OCI-LY3 (cell line): ENCODE measurements around the gene TMEM269.

Source experiments
- H2AFZ ChIP-seq: fragments of 200-600, 300-600 bp; shearing (Covaris generic); 2 replicates; pipeline ENCODE4 v1.6.0; 2014; ENCODE audit warnings: antibody characterized with exemption, low read depth, low read length
- H3K27ac ChIP-seq: fragments of 200-600, 300-600 bp; sonication (generic); 2 replicates; pipeline ENCODE4 v1.5.1; 2014; ENCODE audit warnings: mild to moderate bottlenecking, low read length, moderate library complexity, mixed read lengths
- H3K27me3 ChIP-seq: fragments of 200-600, 300-600 bp; sonication (generic); 2 replicates; pipeline ENCODE4 v1.6.1; 2014; ENCODE audit warnings: low read depth, low read length, mixed read lengths
- H3K36me3 ChIP-seq: fragments of 200-600, 300-600 bp; sonication (generic); replicated peaks from 2 replicates; pipeline ENCODE3; 2014; ENCODE audit warnings: low read depth, low read length, mixed read lengths
- H3K4me1 ChIP-seq: fragments of 300-600, 200-600 bp; sonication (generic); 2 replicates; pipeline ENCODE4 v1.6.1; 2014; ENCODE audit warnings: low read length, mixed read lengths
- H3K4me2 ChIP-seq: fragments of 200-600, 300-600 bp; sonication (generic); 2 replicates; pipeline ENCODE4 v1.6.1; 2014; ENCODE audit warnings: low read length, mixed read lengths
- H3K4me3 ChIP-seq: fragments of 300-600, 200-600 bp; sonication (generic); 2 replicates; pipeline ENCODE4 v1.5.1; 2014; ENCODE audit warnings: antibody characterized with exemption, mild to moderate bottlenecking, low read length, moderate library complexity
- H3K79me2 ChIP-seq: fragments of 300-600, 200-600 bp; shearing (Covaris generic); 2 replicates; pipeline ENCODE4 v1.6.1; 2014; ENCODE audit warnings: mild to moderate bottlenecking, low read length, mixed read lengths
- H3K9ac ChIP-seq: fragments of 300-600, 200-600 bp; shearing (Covaris generic); 2 replicates; pipeline ENCODE4 v1.6.0; 2014; ENCODE audit warnings: mild to moderate bottlenecking, low read length, moderate library complexity
- H3K9me3 ChIP-seq: fragments of 200-600, 300-600 bp; shearing (Covaris generic); 2 replicates; pipeline ENCODE4 v1.6.1; 2014; ENCODE audit warnings: low read length, mixed read lengths; ENCODE audit not compliant: insufficient read depth
- H4K20me1 ChIP-seq: fragments of 200-600, 300-600 bp; sonication (generic); 2 replicates; pipeline ENCODE4 v1.6.1; 2016; ENCODE audit warnings: low read length, mixed read lengths; ENCODE audit not compliant: insufficient read depth
- EZH2phosphoT487 ChIP-seq: fragments of 200-600 bp; shearing (Covaris generic); IDR thresholded peaks from 2 replicates; pipeline ENCODE4 v1.6.1; 2018; ENCODE audit warnings: antibody characterized with exemption, mixed run types, low read depth
- TF ChIP-seq, protein P1 (sequence below): fragments of 200-600, 300-600 bp; sonication (generic); IDR thresholded peaks from 2 replicates; pipeline ENCODE4 v1.5.1; 2014; ENCODE audit warnings: antibody characterized with exemption, low read length, low read depth

The TMEM269 gene

DNA sequence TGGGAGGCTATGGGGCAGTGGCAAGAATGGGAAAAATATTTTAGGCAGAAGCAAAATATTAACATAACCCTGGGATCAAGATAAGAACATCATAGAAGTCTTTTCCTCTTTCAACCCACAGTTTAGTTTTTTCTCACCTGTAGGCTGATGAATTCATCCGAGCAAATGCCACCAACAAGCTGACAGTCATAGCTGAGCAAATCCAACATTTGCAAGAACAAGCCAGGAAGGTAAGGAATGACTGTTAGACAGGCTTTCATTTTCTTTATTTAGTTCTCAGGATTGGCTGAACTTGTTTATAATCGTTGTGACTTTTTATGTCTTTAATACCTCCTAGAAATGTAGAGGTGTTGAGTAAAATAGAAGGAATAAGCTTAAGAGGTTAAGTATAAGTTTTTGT, 11.4 kb upstream of the TMEM269 start:
- H3K4me1 ChIP-seq = no peaks in the 10 kb centered on the region

DNA sequence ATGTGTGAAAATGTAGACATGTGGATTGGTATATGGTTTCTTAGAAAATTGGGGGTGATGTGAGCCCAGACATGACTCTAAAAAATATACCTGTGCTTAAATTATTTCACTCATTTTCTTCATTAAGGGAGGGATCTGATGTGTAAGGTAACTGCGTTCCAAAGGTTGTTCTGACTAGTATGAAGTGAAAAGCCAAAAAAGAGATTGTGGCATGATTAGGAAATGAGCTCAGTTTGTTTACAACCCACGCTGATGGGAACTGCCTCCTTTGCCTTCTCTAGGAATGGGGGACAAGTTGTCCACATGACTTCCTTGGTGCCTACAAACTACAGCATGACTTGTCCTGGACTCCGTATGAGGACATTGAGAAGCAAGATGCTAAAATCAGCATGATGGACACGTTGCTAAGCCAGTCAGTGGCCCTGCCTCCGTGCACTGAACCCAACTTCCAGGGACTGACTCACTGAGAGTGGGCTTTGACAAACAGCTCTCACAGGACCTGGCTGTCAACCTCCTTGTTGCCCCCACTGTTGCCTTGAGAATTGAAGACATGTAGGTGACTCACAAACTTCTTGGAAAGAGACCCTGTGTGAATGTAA, 9.8 kb upstream of the TMEM269 start:
- H3K4me2 ChIP-seq = no peak overlapping the region
- TF ChIP-seq, protein P1, sequence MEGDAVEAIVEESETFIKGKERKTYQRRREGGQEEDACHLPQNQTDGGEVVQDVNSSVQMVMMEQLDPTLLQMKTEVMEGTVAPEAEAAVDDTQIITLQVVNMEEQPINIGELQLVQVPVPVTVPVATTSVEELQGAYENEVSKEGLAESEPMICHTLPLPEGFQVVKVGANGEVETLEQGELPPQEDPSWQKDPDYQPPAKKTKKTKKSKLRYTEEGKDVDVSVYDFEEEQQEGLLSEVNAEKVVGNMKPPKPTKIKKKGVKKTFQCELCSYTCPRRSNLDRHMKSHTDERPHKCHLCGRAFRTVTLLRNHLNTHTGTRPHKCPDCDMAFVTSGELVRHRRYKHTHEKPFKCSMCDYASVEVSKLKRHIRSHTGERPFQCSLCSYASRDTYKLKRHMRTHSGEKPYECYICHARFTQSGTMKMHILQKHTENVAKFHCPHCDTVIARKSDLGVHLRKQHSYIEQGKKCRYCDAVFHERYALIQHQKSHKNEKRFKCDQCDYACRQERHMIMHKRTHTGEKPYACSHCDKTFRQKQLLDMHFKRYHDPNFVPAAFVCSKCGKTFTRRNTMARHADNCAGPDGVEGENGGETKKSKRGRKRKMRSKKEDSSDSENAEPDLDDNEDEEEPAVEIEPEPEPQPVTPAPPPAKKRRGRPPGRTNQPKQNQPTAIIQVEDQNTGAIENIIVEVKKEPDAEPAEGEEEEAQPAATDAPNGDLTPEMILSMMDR = no peak
- no peak for TF ChIP-seq EZH2phosphoT487
- H3K79me2 ChIP-seq = no peaks in the 10 kb centered on the region
- no peaks in the 10 kb centered on the region for H4K20me1 ChIP-seq
- H3K27ac ChIP-seq = no peak overlapping the region
- no peaks in the 10 kb centered on the region for H3K27me3 ChIP-seq
- no peak overlapping the region for H3K4me3 ChIP-seq
- peaks cover 19% of the 10 kb centered on the region for H3K36me3 ChIP-seq
- H3K9ac ChIP-seq = no peak overlapping the region
- no peaks in the 10 kb centered on the region for H3K9me3 ChIP-seq
- H2AFZ ChIP-seq = no peak overlapping the region
- H3K4me1 ChIP-seq = no peaks in the 10 kb centered on the region

More for the DNA sequence above, 11.4 kb upstream of the TMEM269 start:
- Histone ChIP-seq H3K9me3 (no peaks in the 10 kb centered on the region), H4K20me1 (no peaks in the 10 kb centered on the region), H3K27me3 (no peaks in the 10 kb centered on the region), H3K79me2 (peaks cover 7% of the 10 kb centered on the region), H3K9ac (no peak overlapping the region), H3K4me3 (no peak overlapping the region), H3K36me3 (peaks cover 16% of the 10 kb centered on the region), H3K4me2 (no peak overlapping the region), H3K27ac (no peak overlapping the region), H2AFZ (no peak overlapping the region)
- TF ChIP-seq, protein P1 = no peak
- TF ChIP-seq EZH2phosphoT487 = no peak

DNA sequence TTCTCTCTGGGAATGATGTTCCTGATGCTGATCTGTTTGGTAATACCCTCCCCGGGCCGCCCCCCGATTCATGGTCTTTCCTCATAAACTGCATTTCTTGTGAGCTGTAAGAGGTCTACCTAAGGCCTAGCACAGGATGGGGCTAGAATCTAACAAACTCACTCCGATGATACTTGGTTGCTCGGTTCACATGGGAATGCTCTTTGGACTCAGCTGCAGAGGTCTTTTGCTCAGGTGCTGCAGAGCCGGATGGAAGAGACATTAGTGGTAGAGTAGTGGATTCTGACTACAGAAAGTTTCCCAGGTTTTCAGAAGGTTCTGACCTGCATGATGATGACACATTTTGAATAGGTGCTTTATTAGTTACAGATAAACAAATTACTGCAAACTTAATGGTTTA, 8.3 kb upstream of the TMEM269 start:
- H4K20me1 ChIP-seq = no peaks in the 10 kb centered on the region
- TF ChIP-seq, protein P1 = no peak
- TF ChIP-seq EZH2phosphoT487 = no peak
- H3K4me1 ChIP-seq = no peaks in the 10 kb centered on the region
- no peak overlapping the region for H3K4me3 ChIP-seq
- no peaks in the 10 kb centered on the region for H3K27me3 ChIP-seq
- no peaks in the 10 kb centered on the region for H3K9me3 ChIP-seq
- H3K4me2 ChIP-seq = no peak overlapping the region
- peaks cover 19% of the 10 kb centered on the region for H3K36me3 ChIP-seq
- no peak overlapping the region for H2AFZ ChIP-seq
- H3K79me2 ChIP-seq = no peaks in the 10 kb centered on the region
- H3K27ac ChIP-seq = no peak overlapping the region
- H3K9ac ChIP-seq = no peak overlapping the region

DNA sequence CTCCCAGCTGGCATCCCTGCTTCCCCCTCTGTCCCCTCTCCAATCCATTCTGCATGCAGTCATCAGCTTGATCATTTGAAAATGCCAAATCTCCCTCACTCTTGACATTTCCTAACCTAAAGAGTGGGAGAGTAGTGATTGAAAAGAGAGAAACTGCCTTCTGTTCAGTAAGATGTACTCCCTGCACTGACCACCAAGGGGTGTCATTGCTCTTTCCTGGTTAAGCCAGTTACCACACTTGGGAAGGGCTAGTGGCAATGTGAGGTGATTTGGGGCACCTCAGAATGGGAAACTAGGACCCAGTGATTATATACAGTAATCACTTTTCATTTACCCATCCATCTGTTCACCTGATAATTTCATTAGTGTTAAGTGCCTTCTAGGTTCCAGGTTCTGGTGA, 6.9 kb upstream of the TMEM269 start:
- Histone ChIP-seq H3K27ac (no peak overlapping the region), H3K27me3 (no peaks in the 10 kb centered on the region), H3K9ac (no peak overlapping the region), H3K4me1 (no peaks in the 10 kb centered on the region), H3K9me3 (no peaks in the 10 kb centered on the region), H3K4me3 (no peak overlapping the region), H2AFZ (no peak overlapping the region), H3K36me3 (peaks cover 19% of the 10 kb centered on the region), H3K79me2 (no peaks in the 10 kb centered on the region), H3K4me2 (no peak overlapping the region), H4K20me1 (no peaks in the 10 kb centered on the region)
- TF ChIP-seq, protein P1 = peak; percentile 56
- TF ChIP-seq EZH2phosphoT487 = no peak
